HepG2 (cell line): ENCODE measurements around the gene ANP32B. TPM values are rescaled to one million over a fixed set of nuclear protein-coding genes. Genes with fewer than 3 reads are reported as not detected.

Experiments used
- CC2D1A ChIP-seq: sonication (generic); formaldehyde crosslinking; IDR thresholded peaks from 2 replicates; pipeline ENCODE4 v1.8.1; 2023; ENCODE audit warnings: mild to moderate bottlenecking, missing genetic modification reagents
- EEA1 ChIP-seq: sonication (generic); formaldehyde crosslinking; IDR thresholded peaks from 2 replicates; pipeline ENCODE4 v1.5.1; 2020; ENCODE audit warnings: mild to moderate bottlenecking, missing genetic modification reagents, borderline replicate concordance
- FOXP4 ChIP-seq: sonication (generic); formaldehyde crosslinking; IDR thresholded peaks from 2 replicates; pipeline ENCODE4 v1.4.0; 2020; ENCODE audit warnings: missing genetic modification reagents
- GATAD1 ChIP-seq: IDR thresholded peaks from 2 replicates; pipeline ENCODE4 v1.6.1; 2016; ENCODE audit warnings: missing genetic modification reagents, missing compliant biosample characterization
- HDAC1 ChIP-seq: sonication (generic); formaldehyde crosslinking; IDR thresholded peaks from 2 replicates; pipeline ENCODE4 v1.5.1; 2020; ENCODE audit warnings: mild to moderate bottlenecking, missing genetic modification reagents
- HOXA5 ChIP-seq: sonication (generic); formaldehyde crosslinking; IDR thresholded peaks from 2 replicates; pipeline ENCODE4 v1.4.0; 2020; ENCODE audit warnings: missing genetic modification reagents
- PHF21A ChIP-seq: sonication (generic); formaldehyde crosslinking; IDR thresholded peaks from 2 replicates; pipeline ENCODE4 v1.5.0; 2020; ENCODE audit warnings: mild to moderate bottlenecking, missing genetic modification reagents
- RFX1 ChIP-seq: fragments of 450-650 bp; IDR thresholded peaks from 2 replicates; pipeline ENCODE4 v1.6.1; 2017
- SALL1 ChIP-seq: sonication (generic); formaldehyde crosslinking; IDR thresholded peaks from 2 replicates; pipeline ENCODE4 v1.8.0; 2022; ENCODE audit warnings: mild to moderate bottlenecking, missing genetic modification reagents
- SNAPC4 ChIP-seq: sonication (generic); formaldehyde crosslinking; IDR thresholded peaks from 2 replicates; pipeline ENCODE4 v1.4.0; 2020; ENCODE audit warnings: mild to moderate bottlenecking, missing genetic modification reagents
- SP4 ChIP-seq: sonication (generic); formaldehyde crosslinking; IDR thresholded peaks from 2 replicates; pipeline ENCODE4 v1.8.1; 2023; ENCODE audit warnings: mild to moderate bottlenecking, missing genetic modification reagents
- SPEN ChIP-seq: sonication (generic); formaldehyde crosslinking; IDR thresholded peaks from 2 replicates; pipeline ENCODE4 v1.5.1; 2020; ENCODE audit warnings: low read depth, mild to moderate bottlenecking, missing genetic modification reagents
- THAP11 ChIP-seq: IDR thresholded peaks from 2 replicates; pipeline ENCODE4 v1.6.1; 2016; ENCODE audit warnings: missing biosample characterization, missing genetic modification reagents
- THRA ChIP-seq: sonication (generic); formaldehyde crosslinking; IDR thresholded peaks from 2 replicates; pipeline ENCODE4 v1.4.0; 2020; ENCODE audit warnings: missing genetic modification reagents, borderline replicate concordance
- ZBTB26 ChIP-seq: IDR thresholded peaks from 2 replicates; pipeline ENCODE4 v1.6.1; 2016; ENCODE audit warnings: missing compliant biosample characterization, missing genetic modification reagents, borderline replicate concordance
- ZBTB7B ChIP-seq: sonication (generic); formaldehyde crosslinking; IDR thresholded peaks from 2 replicates; pipeline ENCODE4 v1.4.0; 2020; ENCODE audit warnings: missing genetic modification reagents
- ZNF24 ChIP-seq: fragments of 450-650 bp; IDR thresholded peaks from 2 replicates; pipeline ENCODE4 v1.6.1; 2017; ENCODE audit warnings: antibody characterized with exemption, mild to moderate bottlenecking
- ZNF331 ChIP-seq: sonication (generic); formaldehyde crosslinking; IDR thresholded peaks from 2 replicates; pipeline ENCODE4 v1.4.0; 2020; ENCODE audit warnings: missing genetic modification reagents
- ZNF607 ChIP-seq: sonication (generic); formaldehyde crosslinking; IDR thresholded peaks from 2 replicates; pipeline ENCODE4 v1.5.1; 2020; ENCODE audit warnings: missing genetic modification reagents, mild to moderate bottlenecking, borderline replicate concordance
- ZSCAN25 ChIP-seq: sonication (generic); formaldehyde crosslinking; IDR thresholded peaks from 2 replicates; pipeline ENCODE4 v1.8.0; 2022; ENCODE audit warnings: mild to moderate bottlenecking, missing genetic modification reagents
- polyA plus RNA-seq, 8 experiments: library from polyadenylated mRNA; depleted of rRNA in 3 of 8; stranded (reverse) in 7 of 8; unstranded in 1 of 8; fragments of >200 nt; fragmentation: Illumina TruSeq in 4 of 8; extraction: Trizol in 4 of 8; gene quantifications; 2 replicates each; pipeline versions ENCODE4 v1.2.1 to v1.2.3, GENCODE V29; 2011 to 2016; ENCODE audit warnings: low read depth in 4 of 8, missing spikeins in 1 of 8, mixed read lengths in 1 of 8; ENCODE audit not compliant: insufficient read depth in 1 of 8
- total RNA-seq, 5 experiments: library from RNA; depleted of rRNA; stranded (reverse); fragments of >200 nt; fragmentation: Illumina TruSeq; extraction: Trizol; gene quantifications; 2 replicates each; pipeline ENCODE4 v1.2.3, GENCODE V29; 2016; ENCODE audit warnings: low read depth in 1 of 5

ANP32B gene
- total and polyA plus RNA-seq, 2 of the 13 experiments (the other 11 are each of a cell fraction or from before 2014, with no cell fraction given) = 22.1 to 37.5 TPM

- TF ChIP-seq SP4 (0 out of 2 replicates have a peak, but pooled peaks have one; percentile 4), FOXP4 (CRISPR knock-in tag) (no peak), ZBTB7B (peak; percentile 79), ZNF24 (no peak), SNAPC4 (CRISPR knock-in tag) (no peak), PHF21A (CRISPR knock-in tag) (peak; percentile 41; the same call in 1 of the 2 replicates), ZSCAN25 (CRISPR knock-in tag) (no peak; the same call in 1 of the 2 replicates), HDAC1 (CRISPR knock-in tag) (peak; percentile 68), THAP11 (CRISPR knock-in tag) (peak; percentile 77), ZNF331 (no peak; the same call in none of the 2 replicates), ZBTB26 (no peak), ZNF607 (no peak; the same call in 1 of the 2 replicates), HOXA5 (peak; percentile 46), GATAD1 (CRISPR knock-in tag) (0 out of 2 replicates have a peak, but pooled peaks have one; percentile 15), SPEN (no peak; the same call in 1 of the 2 replicates), EEA1 (CRISPR knock-in tag) (peak; percentile 10; the same call in 1 of the 2 replicates), SALL1 (CRISPR knock-in tag) (peak; percentile 54; the same call in 1 of the 2 replicates), THRA (CRISPR knock-in tag) (peak; percentile 70), CC2D1A (no peak), RFX1 (no peak)
Observed at GRCh38 chr9:97982683-97983588, at the start of gene ANP32B (continued).
